Skeletal muscle tissue (tissue), 4 donors: ENCODE results near the gene DMPK. TPM values are rescaled to one million over a fixed set of nuclear protein-coding genes. Genes with fewer than 3 reads are reported as not detected.

Experiments
- H3K27ac ChIP-seq: one replicate; pipeline ENCODE4 v1.7.0; 2013; ENCODE audit warnings: mild to moderate bottlenecking, low read depth, low read length, inconsistent platforms
- H3K27me3 ChIP-seq, 3 donors: one replicate each; pipeline ENCODE4 v1.7.0; 2013; ENCODE audit warnings: low read length in 3 of 3; ENCODE audit not compliant: control insufficient read depth in 3 of 3, insufficient read depth in 3 of 3
- H3K36me3 ChIP-seq, 3 donors: one replicate each; pipeline ENCODE4 v1.7.0; 2013; ENCODE audit warnings: low read length in 3 of 3; ENCODE audit not compliant: control insufficient read depth in 3 of 3, insufficient read depth in 3 of 3
- H3K4me1 ChIP-seq, 3 donors: one replicate each; pipeline ENCODE4 v1.7.0; 2013; ENCODE audit warnings: low read length in 3 of 3, mild to moderate bottlenecking in 3 of 3; ENCODE audit not compliant: control insufficient read depth in 3 of 3, insufficient read depth in 3 of 3
- H3K4me3 ChIP-seq, 3 donors: one replicate each; pipeline ENCODE4 v1.7.0; 2013; ENCODE audit warnings: low read length in 3 of 3
- H3K9ac ChIP-seq, 3 donors: one replicate each; pipeline ENCODE4 v1.7.0; 2013; ENCODE audit warnings: low read length in 3 of 3, mild to moderate bottlenecking in 3 of 3, moderate library complexity in 2 of 3, low read depth in 1 of 3
- H3K9me3 ChIP-seq, 3 donors: one replicate each; pipeline ENCODE4 v1.7.0; 2013; ENCODE audit warnings: low read length in 3 of 3; ENCODE audit not compliant: control insufficient read depth in 3 of 3
- total RNA-seq: library from RNA; depleted of rRNA; stranded (reverse); fragments of >200 nt; gene quantifications from one replicate; pipeline ENCODE4 v1.2.3, GENCODE V29; 2014
- donor health status: Osteomylitis.

The DMPK gene
- total RNA-seq, 1 donor from 2014 or later: 160 TPM

DNA sequence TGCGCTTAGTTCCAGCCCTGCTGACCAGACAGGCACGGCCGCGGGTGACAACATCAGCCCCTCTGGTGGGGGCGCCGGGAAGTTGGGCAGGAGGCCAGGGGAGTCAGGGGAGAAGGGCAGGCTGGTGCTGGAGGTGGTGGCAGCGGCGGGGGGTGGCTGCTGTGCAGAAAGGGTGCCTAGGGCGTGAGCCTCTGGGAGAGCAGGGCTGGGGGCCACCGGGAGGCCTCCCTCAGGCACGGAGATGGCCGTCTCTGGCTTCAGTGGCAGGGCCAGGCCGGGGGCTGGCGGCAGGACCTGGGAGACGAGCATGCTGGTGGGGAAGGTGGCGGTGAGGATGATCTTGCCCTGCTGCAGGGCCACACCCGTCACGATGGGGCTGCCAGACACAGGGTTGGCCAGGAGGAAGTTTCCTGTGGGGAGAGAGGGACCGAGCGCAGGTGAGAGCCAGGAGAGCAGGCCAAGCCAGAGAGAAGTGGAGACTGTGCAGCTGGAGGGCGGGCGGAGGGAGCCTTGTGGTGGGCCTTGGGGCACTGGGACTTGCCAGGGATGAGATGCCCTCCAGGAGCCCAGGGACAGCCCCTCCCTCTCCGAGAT is 16.5 kb downstream of the DMPK start:
- H3K4me3 ChIP-seq: peak overlapping the region in 1 of 3 donors; percentile 87
- no peaks in the 10 kb centered on the region for H3K9me3 ChIP-seq
- H3K27me3 ChIP-seq: no peaks in the 10 kb centered on the region
- H3K4me1 ChIP-seq: peaks cover 42 to 63% (median 45%) of the 10 kb centered on the region in 3 donors
- peak overlapping the region in 2 of 3 donors; percentile 19 to 90 for H3K9ac ChIP-seq
- H3K36me3 ChIP-seq: peaks cover 2 to 4% (median 2%) of the 10 kb centered on the region in 3 donors
- H3K27ac ChIP-seq: peak overlapping the region; percentile 93

DNA sequence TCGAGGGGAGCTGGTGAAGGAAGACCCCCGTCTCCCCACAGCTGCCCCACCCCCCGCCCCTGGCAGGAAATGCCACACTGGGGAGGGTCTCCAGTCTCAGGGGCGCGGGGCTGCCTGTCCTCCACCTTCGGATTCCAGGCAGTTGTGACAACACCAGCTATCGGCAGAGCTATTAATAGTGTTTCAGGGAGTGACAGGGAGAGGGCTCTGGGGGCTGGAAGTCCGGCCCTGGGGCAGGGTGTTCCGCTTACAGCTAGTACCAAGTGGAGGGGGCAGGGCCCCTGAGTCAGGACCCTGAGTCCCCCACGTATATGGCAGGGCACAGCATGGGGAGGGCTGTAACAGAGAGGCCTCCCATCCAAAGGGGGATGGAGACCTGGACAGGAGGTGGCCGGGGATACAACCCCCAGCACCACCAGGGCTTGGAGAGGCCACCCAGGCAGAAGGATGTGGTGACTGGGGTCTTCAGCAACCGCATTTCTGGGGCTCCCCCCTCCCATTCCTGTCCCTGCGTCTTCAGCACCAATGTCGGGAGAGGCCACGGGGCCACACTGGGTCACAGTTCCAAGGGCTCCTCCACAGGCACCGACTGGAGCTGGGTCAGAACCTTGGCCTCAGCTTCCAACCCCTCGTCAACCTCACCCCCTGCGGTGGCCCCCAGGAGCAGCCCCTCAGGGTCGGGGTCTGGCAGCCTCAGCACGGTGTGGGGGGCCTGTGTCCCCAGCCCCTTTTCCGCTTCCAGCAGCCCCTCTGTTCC is 17.2 kb downstream of the DMPK start:
- peak overlapping the region; percentile 51 for H3K27ac ChIP-seq
- H3K9me3 ChIP-seq: no peaks in the 10 kb centered on the region
- no peak overlapping the region for H3K4me3 ChIP-seq
- H3K4me1 ChIP-seq: peaks cover 41 to 59% (median 45%) of the 10 kb centered on the region in 3 donors
- H3K9ac ChIP-seq: peak overlapping the region; percentile 19 to 90 (median 33)
- peaks cover 2 to 4% (median 2%) of the 10 kb centered on the region in 3 donors for H3K36me3 ChIP-seq
- H3K27me3 ChIP-seq: no peaks in the 10 kb centered on the region

DNA sequence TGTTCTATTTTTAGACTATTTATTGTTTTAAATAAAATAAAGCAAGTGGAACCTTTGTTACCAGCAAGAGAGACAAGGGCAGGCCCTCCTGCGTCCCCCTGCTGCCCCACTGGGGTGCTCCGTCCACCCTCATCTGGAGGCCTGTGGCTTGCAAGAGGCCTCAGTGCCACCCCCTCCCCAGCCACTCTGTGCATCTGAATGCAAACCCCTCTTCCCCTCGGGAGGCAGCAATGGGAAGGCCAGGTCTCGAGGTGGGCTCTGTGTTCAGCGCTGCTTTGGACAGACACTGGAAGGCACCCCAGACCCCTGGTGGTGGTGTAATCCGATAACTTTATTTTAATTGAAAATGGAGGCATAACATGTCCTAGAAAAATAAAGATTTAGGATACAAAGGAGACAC is 17.8 kb downstream of the DMPK start:
- Histone ChIP-seq H3K4me1 (peaks cover 37 to 53% (median 40%) of the 10 kb centered on the region in 3 donors), H3K9me3 (no peaks in the 10 kb centered on the region), H3K4me3 (no peak overlapping the region), H3K27me3 (no peaks in the 10 kb centered on the region), H3K27ac (peak overlapping the region; percentile 51), H3K36me3 (peaks cover 2 to 4% (median 2%) of the 10 kb centered on the region in 3 donors), H3K9ac (peak overlapping the region; percentile 19 to 64 (median 20))

DNA sequence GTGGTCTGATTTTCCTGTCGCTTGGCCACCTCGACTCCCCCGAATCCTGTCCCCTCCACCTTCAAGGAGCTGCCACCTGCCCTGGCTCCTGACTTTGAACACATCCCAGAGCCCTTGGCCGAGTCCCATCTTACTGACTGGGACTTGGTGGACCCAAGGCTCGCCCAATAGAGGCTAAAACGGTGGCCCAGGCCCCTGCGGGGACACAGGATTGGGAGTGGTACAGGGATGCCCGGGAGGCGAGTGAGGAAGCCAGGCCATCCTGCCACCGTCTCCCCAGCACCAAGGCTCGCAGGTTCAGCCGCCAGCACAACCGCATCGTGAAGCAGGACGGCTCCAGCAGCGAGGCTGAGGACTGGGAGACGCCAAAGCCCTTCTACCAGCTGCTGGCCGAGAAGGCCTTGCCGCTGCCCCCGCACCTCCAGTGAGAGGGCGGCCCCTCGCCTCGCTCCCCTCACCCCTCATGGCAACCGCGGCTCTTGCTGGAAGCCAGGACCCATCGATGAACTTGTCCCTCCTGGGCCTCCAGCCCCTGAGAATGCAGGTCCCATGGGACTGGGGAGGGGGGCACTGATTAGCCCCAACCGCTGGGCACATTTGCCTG is 18.5 kb downstream of the DMPK start:
- H3K4me1 ChIP-seq: peaks cover 35 to 48% (median 37%) of the 10 kb centered on the region in 3 donors
- H3K9ac ChIP-seq: peak overlapping the region in 1 of 3 donors; percentile 64
- H3K27me3 ChIP-seq: no peaks in the 10 kb centered on the region
- no peak overlapping the region for H3K4me3 ChIP-seq
- H3K27ac ChIP-seq: no peak overlapping the region
- peaks cover 2 to 4% (median 2%) of the 10 kb centered on the region in 3 donors for H3K36me3 ChIP-seq
- H3K9me3 ChIP-seq: no peaks in the 10 kb centered on the region

DNA sequence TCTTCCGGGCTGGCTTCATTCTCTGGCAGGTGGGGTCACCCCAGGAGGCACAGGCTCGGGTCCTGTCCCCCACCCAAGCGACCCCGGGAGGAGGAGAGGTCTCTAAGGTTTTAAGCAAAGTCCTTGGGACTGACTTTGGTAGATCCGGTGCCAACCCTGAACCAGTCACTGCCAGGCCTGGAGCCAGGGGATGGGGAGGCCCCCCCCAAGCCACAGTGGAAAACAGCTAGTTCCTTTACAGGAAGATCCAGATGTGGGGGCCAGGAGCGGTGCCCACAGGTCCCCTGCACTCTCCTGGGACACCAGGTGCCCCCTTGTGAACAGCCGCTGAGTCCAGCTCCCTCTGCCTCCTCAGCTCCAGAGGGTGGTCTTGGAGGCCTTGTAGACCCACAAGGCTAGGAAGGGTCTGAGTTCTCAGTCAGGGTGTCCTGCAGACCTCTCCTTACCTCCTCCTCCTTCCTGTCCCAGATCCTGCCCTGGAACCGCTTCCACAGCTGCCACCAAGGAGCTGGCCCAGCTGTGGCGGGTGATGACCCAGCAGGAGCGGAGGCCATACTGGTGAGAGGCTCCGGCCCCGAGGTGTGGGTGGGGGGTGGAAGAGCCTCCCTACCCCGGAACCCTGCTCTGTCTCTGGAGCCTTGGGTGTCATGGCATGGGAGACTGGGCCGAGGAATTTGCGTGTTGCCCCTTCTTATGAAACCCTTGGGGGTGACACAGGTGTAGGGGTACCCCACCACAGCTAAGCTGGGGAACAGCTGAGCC is 19.2 kb downstream of the DMPK start:
- Histone ChIP-seq H3K4me3 (no peak overlapping the region), H3K9ac (peak overlapping the region in 1 of 3 donors; percentile 64), H3K27me3 (no peaks in the 10 kb centered on the region), H3K9me3 (no peaks in the 10 kb centered on the region), H3K27ac (no peak overlapping the region), H3K36me3 (peaks cover 2 to 4% (median 2%) of the 10 kb centered on the region in 3 donors), H3K4me1 (peaks cover 35 to 46% (median 37%) of the 10 kb centered on the region in 3 donors)

DNA sequence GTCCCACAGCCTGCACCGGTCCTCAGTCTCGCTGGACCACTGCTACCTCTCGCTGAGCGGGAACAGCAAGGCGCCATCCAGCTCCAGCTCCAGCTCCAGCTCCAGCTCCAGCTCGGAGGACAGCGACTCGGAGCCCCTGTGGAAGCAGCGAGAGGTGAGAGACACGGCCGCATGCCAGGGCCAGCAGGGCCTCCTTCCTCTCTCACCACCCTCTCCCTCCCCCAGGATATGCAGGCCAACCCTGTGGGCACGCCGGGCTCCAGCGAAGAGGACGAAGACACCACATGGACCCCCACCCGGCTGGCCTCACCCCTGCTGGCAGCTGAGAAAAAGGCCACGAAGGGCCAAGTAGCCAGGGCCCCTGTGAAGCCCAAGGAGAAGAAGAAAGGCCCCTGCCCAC is 20.6 kb downstream of the DMPK start:
- no peaks in the 10 kb centered on the region for H3K9me3 ChIP-seq
- peaks cover 2 to 4% (median 2%) of the 10 kb centered on the region in 3 donors for H3K36me3 ChIP-seq
- no peak overlapping the region for H3K27ac ChIP-seq

DNA sequence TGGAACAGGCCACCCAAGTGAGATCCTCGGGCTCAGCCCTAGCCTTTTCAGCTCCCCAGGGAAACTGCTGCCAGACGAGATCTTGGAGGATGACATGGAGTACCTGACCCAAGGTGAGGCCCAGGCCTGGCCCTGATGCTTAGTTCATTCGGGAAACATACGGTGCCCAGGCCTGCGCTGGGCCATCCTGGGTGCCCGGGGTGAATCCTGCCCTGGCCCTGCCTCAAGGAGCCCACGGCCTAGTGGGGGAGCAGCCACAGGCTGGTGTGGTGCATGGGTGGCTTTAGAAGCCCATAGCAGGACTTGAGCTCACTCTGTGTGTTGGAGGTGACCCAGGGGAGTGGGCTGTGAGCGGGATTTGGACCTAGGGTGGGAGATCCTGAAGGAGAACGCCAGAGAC is 23.4 kb downstream of the DMPK start:
- Histone ChIP-seq H3K27me3 (no peaks in the 10 kb centered on the region), H3K4me3 (no peak overlapping the region), H3K9ac (no peak overlapping the region), H3K27ac (no peak overlapping the region), H3K4me1 (peaks cover 4 to 5% (median 4%) of the 10 kb centered on the region in 3 donors), H3K9me3 (no peaks in the 10 kb centered on the region), H3K36me3 (no peaks in the 10 kb centered on the region)

More for the DNA sequence above, 20.6 kb downstream of the DMPK start:
- no peak overlapping the region for H3K4me3 ChIP-seq
- H3K27me3 ChIP-seq: no peaks in the 10 kb centered on the region
- peaks cover 26 to 33% (median 32%) of the 10 kb centered on the region in 3 donors for H3K4me1 ChIP-seq
- H3K9ac ChIP-seq: no peak overlapping the region

DNA sequence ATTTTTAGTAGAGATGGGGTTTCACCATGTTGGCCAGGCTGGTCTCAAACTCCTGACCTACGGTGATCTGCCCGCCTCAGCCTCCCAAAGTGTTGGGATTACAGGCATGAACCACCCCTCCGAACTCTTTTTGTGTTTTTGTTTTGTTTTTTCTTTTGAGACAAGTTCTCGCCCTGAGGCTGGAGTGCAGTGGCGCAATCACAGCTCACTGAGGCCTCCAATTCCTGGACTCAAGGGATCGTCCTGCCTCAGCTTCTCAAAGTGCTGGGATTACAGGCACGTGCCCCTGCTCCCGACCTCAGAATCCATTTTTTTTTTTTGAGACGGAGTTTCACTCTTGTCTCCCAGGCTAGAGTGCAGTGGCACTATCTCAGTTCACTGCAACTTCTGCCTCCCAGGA is 24.6 kb downstream of the DMPK start:
- H3K4me1 ChIP-seq: no peaks in the 10 kb centered on the region

DNA sequence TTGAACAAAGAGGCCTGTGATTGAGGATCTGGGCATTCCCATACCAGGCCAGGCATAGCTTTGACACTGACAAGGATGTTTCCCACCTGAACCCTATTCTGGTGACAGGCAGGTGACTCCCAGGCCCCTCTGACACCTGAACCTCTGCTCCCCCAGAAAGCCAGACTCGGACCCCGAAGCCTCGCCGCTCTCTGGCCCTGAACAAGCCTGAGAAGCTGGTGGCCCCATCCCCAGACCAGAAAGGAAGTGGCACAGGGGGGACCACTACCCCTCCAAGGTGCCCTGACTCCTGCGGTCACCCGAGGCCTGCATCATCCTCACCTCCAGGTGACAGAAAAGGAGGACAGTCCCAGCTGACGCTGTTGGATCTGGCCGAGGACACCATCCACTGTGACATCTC is 28.0 kb downstream of the DMPK start:
- Histone ChIP-seq H3K27me3 (no peaks in the 10 kb centered on the region), H3K9ac (no peak overlapping the region)

More for the DNA sequence above, 24.6 kb downstream of the DMPK start:
- H3K9me3 ChIP-seq: no peaks in the 10 kb centered on the region
- no peaks in the 10 kb centered on the region for H3K36me3 ChIP-seq
- H3K4me3 ChIP-seq: no peak overlapping the region
- H3K9ac ChIP-seq: no peak overlapping the region
- H3K27ac ChIP-seq: no peak overlapping the region
- H3K27me3 ChIP-seq: no peaks in the 10 kb centered on the region

More for the DNA sequence above, 28.0 kb downstream of the DMPK start:
- no peaks in the 10 kb centered on the region for H3K4me1 ChIP-seq
- no peaks in the 10 kb centered on the region for H3K9me3 ChIP-seq
- H3K36me3 ChIP-seq: no peaks in the 10 kb centered on the region
- H3K4me3 ChIP-seq: no peak overlapping the region
- no peak overlapping the region for H3K27ac ChIP-seq
